Effector memory CD8-positive, alpha-beta T cell (primary cell): ENCODE data around the gene ARL11.
"Not testable (repeated sequence)": the region's sequence is repeated elsewhere in the genome, so short reads cannot be mapped to it uniquely, and the experiment has no call there.

Experiments used
- ATAC-seq: fragments of 150-1000 bp; cut with Tn5 transposase; replicated peaks from 2 replicates; pipeline ENCODE4 v1.10.0; 2021; ENCODE audit warnings: mild to moderate bottlenecking, moderate library complexity
- DNase-seq, 3 experiments: peaks; one replicate each; pipeline ENCODE4 v3.0.0; 2021
- H3K27ac Mint-ChIP-seq, 2 donors: one replicate each; pipeline ENCODE4 v1.8.0; 2022; ENCODE audit warnings: mild to moderate bottlenecking in 2 of 2, mixed read lengths in 2 of 2, moderate library complexity in 2 of 2
- H3K27me3 Mint-ChIP-seq, 2 donors: one replicate each; pipeline ENCODE4 v1.8.0; 2022; ENCODE audit warnings: mixed read lengths in 2 of 2
- H3K36me3 Mint-ChIP-seq: one replicate; pipeline ENCODE4 v1.8.0; 2022; ENCODE audit warnings: mild to moderate bottlenecking, moderate library complexity, mixed read lengths; ENCODE audit not compliant: insufficient read depth
- H3K4me1 Mint-ChIP-seq, 2 donors: one replicate each; pipeline ENCODE4 v1.8.0; 2022; ENCODE audit warnings: low read depth in 2 of 2, mixed read lengths in 2 of 2
- H3K4me3 Mint-ChIP-seq, 2 donors: one replicate each; pipeline ENCODE4 v1.8.0; 2022; ENCODE audit warnings: mild to moderate bottlenecking in 2 of 2, mixed read lengths in 2 of 2, moderate library complexity in 2 of 2
- H3K9me3 Mint-ChIP-seq, 2 donors: one replicate each; pipeline ENCODE4 v1.8.0; 2022; ENCODE audit warnings: mixed read lengths in 2 of 2

The ARL11 gene

DNA sequence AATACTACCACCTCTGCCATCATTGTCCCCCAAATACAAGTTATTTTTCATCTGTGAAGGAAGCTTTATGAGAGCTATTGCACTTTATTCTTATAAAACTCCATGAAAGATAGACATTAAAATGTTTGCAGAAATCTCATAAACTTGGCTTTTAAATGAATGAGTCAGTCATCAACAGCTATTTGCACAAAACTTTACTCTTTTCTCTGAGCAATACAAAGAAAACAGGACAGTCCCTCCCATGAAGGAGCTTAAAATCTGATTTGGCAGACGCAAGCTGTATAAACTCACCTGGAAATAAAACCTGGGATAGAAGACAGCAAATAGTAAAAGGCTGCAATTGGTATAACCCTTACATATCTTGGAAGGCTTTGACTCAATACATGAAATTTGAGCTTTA is 26.3 kb upstream of the ARL11 start:
- Mint-ChIP-seq H3K9me3 (no peaks in the 10 kb centered on the region), H3K27me3 (peaks cover 0 to 6% of the 10 kb centered on the region in 2 donors), H3K4me3 (no peak overlapping the region), H3K27ac (no peak overlapping the region), H3K36me3 (no peaks in the 10 kb centered on the region), H3K4me1 (peaks cover 2 to 5% of the 10 kb centered on the region in 2 donors)
- DNase-seq: no peak
- ATAC-seq: no peak

- H3K4me3 Mint-ChIP-seq, H3K9me3 Mint-ChIP-seq, H3K27me3 Mint-ChIP-seq, DNase-seq, H3K27ac Mint-ChIP-seq, ATAC-seq, H3K36me3 Mint-ChIP-seq, H3K4me1 Mint-ChIP-seq: not testable (repeated sequence)
These were observed 25.7 kb upstream of the ARL11 start for GRCh38 chr13:49602615-49603014.

GRCh38 chr13:49604570-49604969 is 23.7 kb upstream of the ARL11 start:
- H3K9me3 Mint-ChIP-seq: no peaks in the 10 kb centered on the region
- ATAC-seq (no peak), DNase-seq (no peak)
- H3K4me3 Mint-ChIP-seq: no peak overlapping the region
- no peaks in the 10 kb centered on the region for H3K27me3 Mint-ChIP-seq
- no peak overlapping the region for H3K27ac Mint-ChIP-seq
- H3K4me1 Mint-ChIP-seq: peaks cover 2 to 6% of the 10 kb centered on the region in 2 donors
- H3K36me3 Mint-ChIP-seq: peaks cover 3% of the 10 kb centered on the region

GRCh38 chr13:49606747-49607648 is 21.3 kb upstream of the ARL11 start:
- ATAC-seq (peak; percentile 100), DNase-seq (peak; percentile 67 to 72 (median 68))
- Mint-ChIP-seq H3K9me3 (no peaks in the 10 kb centered on the region), H3K27me3 (no peaks in the 10 kb centered on the region), H3K4me3 (peak overlapping the region; percentile 75 to 81), H3K4me1 (peaks cover 2 to 6% of the 10 kb centered on the region in 2 donors), H3K27ac (peak overlapping the region; percentile 73 to 74), H3K36me3 (peaks cover 3% of the 10 kb centered on the region)

DNA sequence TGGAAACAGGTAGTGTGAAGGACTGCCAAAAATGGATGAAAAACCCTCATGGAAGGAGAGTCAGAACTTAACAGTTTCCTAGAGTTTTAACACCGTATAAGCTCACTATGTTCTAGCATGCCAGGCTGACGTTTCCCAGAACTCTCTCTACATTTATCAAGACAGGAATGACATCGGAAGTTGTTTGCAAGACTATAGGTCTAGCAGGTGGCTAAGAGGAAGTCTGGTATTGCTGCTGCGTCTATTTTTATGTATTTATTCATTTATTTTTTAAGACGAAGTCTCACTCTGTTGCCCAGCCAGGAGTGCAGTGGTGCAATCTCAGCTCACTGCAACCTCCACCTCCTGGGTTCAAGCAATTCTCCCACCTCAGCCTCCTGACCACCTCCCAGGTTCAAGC is 20.5 kb upstream of the ARL11 start:
- Mint-ChIP-seq H3K36me3 (peaks cover 3% of the 10 kb centered on the region), H3K27ac (no peak overlapping the region), H3K4me3 (no peak overlapping the region), H3K27me3 (no peaks in the 10 kb centered on the region), H3K4me1 (peaks cover 2 to 6% of the 10 kb centered on the region in 2 donors), H3K9me3 (no peaks in the 10 kb centered on the region)
- no peak for DNase-seq
- no peak for ATAC-seq

DNA sequence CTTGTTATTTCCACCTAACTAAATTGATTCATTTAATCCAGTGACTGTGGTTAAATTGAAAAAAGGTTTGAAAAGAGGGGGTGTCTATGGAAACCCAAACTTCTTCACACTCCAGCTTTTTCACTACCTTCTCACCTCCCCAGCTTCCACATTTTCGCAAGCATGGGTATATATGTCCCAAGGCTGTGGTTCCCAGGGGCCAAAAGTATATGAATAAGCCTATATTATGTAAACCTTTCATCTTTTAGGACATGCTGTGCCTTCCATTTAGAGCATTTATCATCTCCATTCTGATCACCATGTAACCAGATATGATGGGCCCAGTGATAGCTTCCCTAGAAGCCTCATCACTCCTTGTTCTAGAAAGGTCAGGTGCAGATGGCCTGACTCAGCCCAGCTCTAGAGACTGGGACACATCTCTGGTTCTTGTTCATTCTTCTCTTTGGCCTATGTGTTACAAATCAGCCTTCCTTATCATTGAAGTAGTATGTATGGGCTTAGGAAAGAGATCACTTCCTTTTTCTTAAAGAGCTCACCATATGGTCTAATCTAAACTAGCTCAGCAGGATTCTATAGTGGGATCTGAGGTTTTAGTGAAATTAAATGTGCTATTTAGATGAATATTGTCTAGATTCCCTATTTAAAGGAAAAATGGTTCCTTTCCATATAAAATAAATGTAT is 19.5 kb upstream of the ARL11 start:
- H3K9me3 Mint-ChIP-seq: no peaks in the 10 kb centered on the region
- peaks cover 3% of the 10 kb centered on the region for H3K36me3 Mint-ChIP-seq
- no peak overlapping the region for H3K27ac Mint-ChIP-seq
- no peak overlapping the region for H3K4me3 Mint-ChIP-seq
- no peaks in the 10 kb centered on the region for H3K27me3 Mint-ChIP-seq
- H3K4me1 Mint-ChIP-seq: peaks cover 2 to 6% of the 10 kb centered on the region in 2 donors
- ATAC-seq (no peak), DNase-seq (no peak)

GRCh38 chr13:49610176-49610575 is 18.1 kb upstream of the ARL11 start:
- Mint-ChIP-seq H3K4me1 (peaks cover 2 to 6% of the 10 kb centered on the region in 2 donors), H3K4me3 (no peak overlapping the region), H3K36me3 (peaks cover 4% of the 10 kb centered on the region), H3K9me3 (no peaks in the 10 kb centered on the region), H3K27ac (no peak overlapping the region), H3K27me3 (no peaks in the 10 kb centered on the region)
- DNase-seq (no peak), ATAC-seq (no peak)

DNA sequence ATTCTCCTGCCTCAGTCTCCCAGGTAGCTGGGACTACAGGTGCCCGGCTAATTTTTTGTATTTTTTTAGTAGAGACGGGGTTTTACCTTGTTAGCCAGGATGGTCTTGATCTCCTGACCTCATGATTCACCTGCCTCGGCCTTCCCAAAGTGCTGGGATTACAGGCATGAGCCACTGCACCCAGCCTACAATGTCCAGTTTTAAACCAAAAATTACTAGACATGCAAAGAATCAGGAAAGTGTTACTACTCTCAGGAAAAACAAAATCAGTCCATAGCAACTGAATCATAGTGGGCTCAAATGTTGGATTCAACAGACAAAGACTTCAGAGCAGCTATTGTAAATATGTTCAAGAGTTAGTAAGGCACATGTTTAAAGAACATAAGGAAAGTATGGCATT is 16.3 kb upstream of the ARL11 start:
- DNase-seq, H3K36me3 Mint-ChIP-seq, H3K27me3 Mint-ChIP-seq, H3K4me3 Mint-ChIP-seq, H3K27ac Mint-ChIP-seq, H3K4me1 Mint-ChIP-seq, ATAC-seq, H3K9me3 Mint-ChIP-seq: not testable (repeated sequence)

DNA sequence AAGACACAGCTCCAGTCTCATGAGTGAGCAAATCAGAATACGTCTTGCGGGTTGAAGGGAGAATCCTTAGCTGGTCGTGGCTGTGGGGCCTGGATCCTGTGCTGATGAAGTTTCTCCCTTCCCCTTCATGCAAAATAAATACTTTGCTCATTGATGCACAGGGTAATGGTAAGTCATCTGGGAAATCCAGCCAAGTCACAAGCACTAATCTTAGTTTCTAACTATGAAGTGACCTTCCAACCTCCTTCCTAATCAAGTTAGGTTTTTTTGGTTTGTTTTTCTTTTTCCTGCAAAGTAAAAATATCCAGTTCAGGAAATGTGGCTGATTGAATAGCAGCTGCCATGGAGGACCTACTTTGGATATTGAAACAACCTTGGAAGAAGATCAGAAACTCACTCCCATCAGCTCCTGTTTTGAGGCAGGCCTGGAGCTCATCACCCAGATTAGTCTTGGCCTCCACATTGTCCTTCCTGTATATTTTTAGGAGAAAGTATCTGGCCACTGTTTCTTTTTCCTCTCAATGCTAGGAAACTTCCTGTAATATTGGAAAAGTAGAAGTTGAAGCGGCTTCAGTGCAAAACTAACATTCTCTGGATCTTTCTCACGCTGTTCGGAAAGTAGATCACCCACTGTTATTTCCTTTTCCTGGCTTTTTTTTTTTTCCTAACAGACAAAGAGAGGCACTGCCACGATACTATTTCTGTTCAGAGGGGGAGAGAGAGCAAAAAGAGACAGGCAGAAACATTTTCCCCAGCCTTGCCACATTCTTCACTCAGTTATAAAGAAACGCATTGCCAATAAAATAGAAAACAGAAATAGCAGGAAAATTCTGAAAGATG is 12.3 kb upstream of the ARL11 start:
- H3K4me1 Mint-ChIP-seq: no peaks in the 10 kb centered on the region
- no peak overlapping the region for H3K4me3 Mint-ChIP-seq
- no peaks in the 10 kb centered on the region for H3K9me3 Mint-ChIP-seq
- ATAC-seq (no peak), DNase-seq (no peak)
- no peak overlapping the region for H3K27ac Mint-ChIP-seq
- peaks cover 3% of the 10 kb centered on the region for H3K36me3 Mint-ChIP-seq
- H3K27me3 Mint-ChIP-seq: peaks cover 0 to 11% of the 10 kb centered on the region in 2 donors

DNA sequence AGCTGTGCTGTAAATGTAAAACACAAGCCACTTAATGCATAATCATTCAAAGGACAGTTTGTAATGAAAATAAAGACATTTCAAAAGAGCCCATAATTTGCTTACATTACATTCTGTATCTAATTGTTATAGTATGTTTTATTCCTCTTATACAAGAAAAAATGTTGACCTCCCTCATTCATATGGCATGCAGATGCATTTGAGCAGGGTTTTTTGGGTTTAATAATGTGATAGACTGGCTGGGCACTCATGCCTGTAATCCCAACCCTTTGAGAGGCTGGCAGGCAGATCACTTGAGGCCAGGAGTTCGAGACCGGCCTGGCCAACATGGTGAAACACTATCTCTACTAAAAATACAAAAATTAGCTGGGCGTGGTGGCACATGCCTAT is 11.6 kb upstream of the ARL11 start:
- Mint-ChIP-seq H3K4me1 (no peaks in the 10 kb centered on the region), H3K36me3 (peaks cover 3% of the 10 kb centered on the region), H3K27me3 (peaks cover 0 to 11% of the 10 kb centered on the region in 2 donors), H3K4me3 (no peak overlapping the region), H3K9me3 (no peaks in the 10 kb centered on the region), H3K27ac (no peak overlapping the region)
- DNase-seq: no peak
- no peak for ATAC-seq

- ATAC-seq (no peak), DNase-seq (no peak)
- Mint-ChIP-seq H3K27ac (peak overlapping the region in 1 of 2 donors; percentile 53), H3K4me1 (no peaks in the 10 kb centered on the region), H3K9me3 (no peaks in the 10 kb centered on the region), H3K36me3 (peaks cover 2% of the 10 kb centered on the region), H3K27me3 (peaks cover 0 to 11% of the 10 kb centered on the region in 2 donors), H3K4me3 (peak overlapping the region; percentile 33 to 43)
These were observed 8.1 kb upstream of the ARL11 start for GRCh38 chr13:49620170-49620621.

- no peak overlapping the region for H3K27ac Mint-ChIP-seq
- H3K4me1 Mint-ChIP-seq: no peaks in the 10 kb centered on the region
- H3K9me3 Mint-ChIP-seq: no peaks in the 10 kb centered on the region
- H3K36me3 Mint-ChIP-seq: no peaks in the 10 kb centered on the region
- ATAC-seq: no peak
- DNase-seq: no peak
- H3K27me3 Mint-ChIP-seq: peaks cover 0 to 11% of the 10 kb centered on the region in 2 donors
- H3K4me3 Mint-ChIP-seq: no peak overlapping the region
These were observed 5.9 kb upstream of the ARL11 start for GRCh38 chr13:49622174-49622946.

- H3K4me1 Mint-ChIP-seq: peaks cover 5 to 8% of the 10 kb centered on the region in 2 donors
- no peaks in the 10 kb centered on the region for H3K9me3 Mint-ChIP-seq
- no peak overlapping the region for H3K27ac Mint-ChIP-seq
- no peaks in the 10 kb centered on the region for H3K36me3 Mint-ChIP-seq
- ATAC-seq: no peak
- no peaks in the 10 kb centered on the region for H3K27me3 Mint-ChIP-seq
- DNase-seq: no peak
- no peak overlapping the region for H3K4me3 Mint-ChIP-seq
These were observed 4.1 kb upstream of the ARL11 start for GRCh38 chr13:49624229-49624628.
